H1 (cell line): ENCODE measurements around the gene RHEX. TPM values are rescaled to one million over a fixed set of nuclear protein-coding genes. Genes with fewer than 3 reads are reported as not detected.

Experiments
- CBX5 ChIP-seq: fragments of 300-800, 300-1000 bp; sonication (generic); IDR thresholded peaks from 2 replicates; pipeline ENCODE4 v1.7.1; 2016; ENCODE audit warnings: antibody characterized with exemption, low read length, low read depth
- EZH2 ChIP-seq: fragments of 200-600 bp; sonication (generic); IDR thresholded peaks from 2 replicates; pipeline ENCODE4 v1.7.1; 2012; ENCODE audit warnings: low read depth, mild to moderate bottlenecking, moderate library complexity, low read length, inconsistent platforms; ENCODE audit not compliant: severe bottlenecking
- HDAC6 ChIP-seq: IDR thresholded peaks from one replicate; pipeline ENCODE4 v1.7.1; 2012; ENCODE audit warnings: low read depth, mild to moderate bottlenecking, inconsistent platforms, low read length, moderate library complexity
- MAX ChIP-seq: IDR thresholded peaks from 2 replicates; pipeline ENCODE4 v1.6.1; 2012; ENCODE audit warnings: inconsistent platforms
- polyA plus RNA-seq, 7 experiments: library from polyadenylated mRNA; depleted of rRNA in 3 of 7; stranded (reverse) in 5 of 7; unstranded in 2 of 7; fragments of >200 nt in 5 of 7; fragments of 200-250 nt in 2 of 7; gene quantifications; 1 replicate in 5 of 7; 2 replicates in 1 of 7; 4 replicates in 1 of 7; pipeline versions ENCODE4 v1.2.1 to v1.2.3, GENCODE V29; 2011 to 2013; ENCODE audit warnings: missing spikeins in 2 of 7, mixed read lengths in 2 of 7
- total RNA-seq: library from RNA; stranded (reverse); fragmentation: NEBNext Ultra II Directional; extraction: Animal tissue kit (Norgen Biotek cat#: 25700); gene quantifications from 2 replicates; pipeline ENCODE4 v1.2.1, GENCODE V29; 2021

RHEX gene
- total and polyA plus RNA-seq, 2 of the 8 experiments (the other 6 are each of a cell fraction or from before 2014, with no cell fraction given): not detected

- no peak for TF ChIP-seq HDAC6
- no peak for TF ChIP-seq MAX
- TF ChIP-seq CBX5: no peak
- no peak for TF ChIP-seq EZH2
- TF ChIP-seq, all 59 proteins: peak for 0
These were observed 13.7 kb upstream of the RHEX start (continued) for GRCh38 chr1:206039046-206039973.
